NCI-H1436 (cell line): ENCODE measurements around the gene FN3K.
"Not testable (repeated sequence)": the region's sequence is repeated elsewhere in the genome, so short reads cannot be mapped to it uniquely, and the experiment has no call there.

Experiments
- DNase-seq: peaks from one replicate; lab custom pipeline; 2025; lab: John Stamatoyannopoulos, UW

FN3K gene

GRCh38 chr17:82737967-82738877 is 2.8 kb downstream of the FN3K start:
- no peak for DNase-seq

GRCh38 chr17:82740906-82741759 is 5.7 kb downstream of the FN3K start:
- DNase-seq, result peak; percentile 17

- DNase-seq, result no peak
Measured at GRCh38 chr17:82743344-82744219, 8.2 kb downstream of the FN3K start.

GRCh38 chr17:82744736-82745135 is 9.3 kb downstream of the FN3K start:
- DNase-seq, result not testable (repeated sequence)

- DNase-seq, result no peak
Measured at GRCh38 chr17:82745524-82745923, 10.1 kb downstream of the FN3K start.

- no peak for DNase-seq
Measured at GRCh38 chr17:82748756-82749155, 13.3 kb downstream of the FN3K start.

GRCh38 chr17:82750241-82750908 is 15.0 kb downstream of the FN3K start:
- no peak for DNase-seq

- DNase-seq, result no peak
Measured at GRCh38 chr17:82751171-82751570, 15.8 kb downstream of the FN3K start.

GRCh38 chr17:82751571-82752370 is 16.4 kb downstream of the FN3K start, which contains the start of gene TBCD:
TSS of gene TBCD (plus strand) at chr17:82752065. CDS start at chr17:82752194, 129 bp downstream.
- DNase-seq, result peak; percentile 96

GRCh38 chr17:82752371-82753200 is 17.2 kb downstream of the FN3K start:
- DNase-seq, result peak; percentile 23

- no peak for DNase-seq
Measured at GRCh38 chr17:82753201-82753464, 17.7 kb downstream of the FN3K start.

- DNase-seq, result peak; percentile 60
Measured at GRCh38 chr17:82754297-82755208, 19.1 kb downstream of the FN3K start.

- no peak for DNase-seq
Measured at GRCh38 chr17:82756166-82756565, 20.8 kb downstream of the FN3K start.

- no peak for DNase-seq
Measured at GRCh38 chr17:82765371-82765770, 30.0 kb downstream of the FN3K start.

GRCh38 chr17:82767041-82767754 is 31.8 kb downstream of the FN3K start:
- peak; percentile 24 for DNase-seq

- no peak for DNase-seq
Measured at GRCh38 chr17:82769041-82769440, 33.6 kb downstream of the FN3K start.

GRCh38 chr17:82772026-82772425 is 36.6 kb downstream of the FN3K start:
- DNase-seq, result no peak

GRCh38 chr17:82774456-82774855 is 39.0 kb downstream of the FN3K start:
- not testable (repeated sequence) for DNase-seq
